Inflammatory macrophage treated with lipopolysaccharide for 1 hour (primary cell): ENCODE measurements around the gene RAB8A.
"Not testable (repeated sequence)": the region's sequence is repeated elsewhere in the genome, so short reads cannot be mapped to it uniquely, and the experiment has no call there.

Experiments
- DNase-seq, 2 donors: peaks; one replicate each; pipeline ENCODE4 v3.0.0-alpha.2; 2020 to 2022

The RAB8A gene

DNA sequence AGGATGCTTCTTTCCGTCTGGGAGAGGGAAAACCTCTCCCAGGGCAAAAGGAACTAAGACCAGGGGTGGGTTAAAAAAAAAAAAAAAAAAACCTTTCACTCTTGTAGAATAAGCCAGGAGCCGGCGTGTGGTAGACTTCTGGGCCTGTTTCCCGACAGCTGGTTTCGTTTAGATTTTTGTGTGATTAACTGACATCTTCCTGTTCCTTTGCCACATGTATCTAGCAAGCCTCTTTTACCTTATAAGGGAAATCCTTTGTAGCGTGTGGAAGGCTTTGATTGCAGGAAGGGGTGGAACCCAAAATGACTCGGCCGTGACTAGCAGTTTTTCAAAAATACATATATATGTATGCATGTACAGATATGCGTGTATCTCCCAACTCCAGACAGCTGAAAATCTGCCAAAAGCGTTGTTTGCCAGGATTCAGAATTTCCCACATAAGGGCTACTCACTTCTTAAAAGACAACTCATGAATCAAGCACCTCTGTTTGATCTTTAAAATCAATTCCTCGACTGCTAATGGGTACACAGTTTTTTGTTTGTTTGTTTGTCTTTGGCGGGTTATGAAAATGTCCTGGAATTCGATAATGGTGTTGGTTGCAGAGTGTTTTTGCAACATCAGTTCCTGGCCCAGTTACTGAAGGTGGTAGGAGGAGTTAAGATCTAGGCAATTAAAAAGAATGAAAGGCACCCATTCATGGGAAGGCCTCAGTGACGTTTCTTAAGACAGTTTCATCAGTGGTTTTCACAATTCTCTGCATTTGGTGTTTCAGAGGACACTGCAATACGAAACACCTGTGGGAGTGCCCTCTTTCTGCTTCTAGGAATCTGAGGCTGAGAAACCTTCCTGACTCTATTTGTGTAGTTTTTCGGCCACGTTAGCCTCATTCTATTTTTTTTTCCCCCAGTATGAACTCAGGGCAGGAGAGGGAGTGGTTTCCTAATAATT, 32.7 kb upstream of the RAB8A start:
- DNase-seq, result peak; percentile 87

- no peak for DNase-seq
Measured at GRCh38 chr19:16084067-16084685, 27.5 kb upstream of the RAB8A start.

DNA sequence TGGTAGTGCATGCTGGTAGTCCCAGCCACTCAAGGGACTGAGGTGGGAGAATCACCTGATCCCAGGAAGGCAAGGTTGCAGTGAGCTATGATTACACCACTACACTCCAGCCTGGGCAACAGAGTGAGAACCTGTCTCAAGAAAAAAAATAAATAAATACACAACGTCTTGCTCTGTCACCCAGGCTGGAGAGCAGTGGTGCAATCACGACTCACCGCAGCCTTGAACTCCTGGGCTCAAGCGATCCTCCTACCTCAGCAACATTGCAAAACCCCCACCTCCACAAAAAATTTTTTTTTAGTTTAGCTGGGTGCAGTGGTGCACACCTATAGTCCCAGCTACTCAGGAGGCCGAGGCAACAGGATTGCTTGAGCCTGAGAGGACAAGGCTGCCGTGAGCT, 26.6 kb upstream of the RAB8A start:
- no peak for DNase-seq

DNA sequence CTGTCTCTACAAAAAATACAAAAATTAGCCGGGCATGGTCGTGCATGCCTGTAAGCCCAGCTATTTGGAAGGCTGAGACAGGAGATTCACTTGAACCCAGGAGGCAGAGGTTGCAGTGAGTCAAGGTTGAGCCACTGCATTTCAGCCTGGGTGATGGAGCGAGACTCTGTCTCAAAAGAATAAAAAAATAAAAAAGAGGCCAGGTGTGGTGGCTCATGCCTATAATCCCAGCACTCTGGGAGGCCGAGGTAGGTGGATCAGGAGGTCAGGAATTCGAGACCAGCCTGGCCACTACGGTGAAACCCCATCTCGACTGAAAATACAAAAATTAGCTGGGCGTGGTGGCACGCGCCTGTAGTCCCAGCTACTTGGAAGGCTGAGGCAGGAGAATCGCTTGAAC, 24.3 kb upstream of the RAB8A start:
- not testable (repeated sequence) for DNase-seq

DNA sequence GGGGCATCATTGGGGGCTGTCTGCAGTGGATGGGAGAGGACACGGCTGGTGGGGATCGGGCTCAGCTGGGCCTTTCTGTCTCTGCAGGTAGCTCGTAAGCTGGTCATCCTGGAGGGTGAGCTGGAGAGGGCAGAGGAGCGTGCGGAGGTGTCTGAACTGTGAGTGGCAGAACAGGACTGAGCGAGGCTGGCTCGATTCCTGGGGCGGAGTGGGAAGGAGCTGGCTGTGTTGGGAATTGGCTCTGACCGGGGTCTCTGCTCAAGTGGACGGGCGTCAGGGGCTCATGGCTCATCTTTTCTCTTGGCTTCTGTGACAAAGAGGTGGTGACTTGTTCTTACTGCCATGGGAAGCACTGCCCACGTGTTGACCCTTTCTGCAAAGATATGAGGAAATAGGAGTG, 23.7 kb upstream of the RAB8A start:
- DNase-seq, result no peak

DNA sequence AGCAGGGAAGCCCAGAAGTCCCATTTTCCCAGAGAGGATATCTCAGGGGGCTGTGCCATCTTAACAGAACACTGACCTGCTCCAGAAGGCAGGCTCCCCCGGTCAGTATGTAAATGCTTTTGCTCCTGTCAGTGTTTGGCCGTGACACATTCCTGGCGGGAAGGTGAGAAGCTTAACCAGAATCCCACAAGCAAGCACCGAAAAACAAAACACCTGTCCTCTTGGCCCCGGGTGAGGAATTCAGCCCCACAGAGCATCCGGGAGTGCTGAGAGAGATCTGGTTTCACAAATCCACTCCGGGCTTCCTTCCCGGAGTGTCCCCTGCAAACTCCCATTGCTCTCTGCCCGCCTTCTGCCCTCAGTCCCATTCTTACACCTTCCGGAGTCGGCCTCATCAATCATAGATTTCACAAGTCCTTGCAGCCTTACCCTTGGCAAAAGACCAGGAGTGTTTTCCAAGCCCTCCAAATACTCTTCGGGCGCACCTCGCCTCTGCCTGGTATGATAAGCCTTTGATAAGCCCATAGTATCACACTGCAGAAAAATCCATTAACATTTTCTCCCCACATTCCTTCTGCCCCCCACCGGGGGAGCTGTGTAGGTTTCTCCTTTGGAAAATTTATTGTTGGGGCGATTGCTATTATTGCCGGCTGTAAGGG, 23.2 kb upstream of the RAB8A start:
- DNase-seq, result no peak

- no peak for DNase-seq
Measured at GRCh38 chr19:16089010-16089846, 22.5 kb upstream of the RAB8A start.

- DNase-seq, result no peak
Measured at GRCh38 chr19:16091546-16092475, 19.9 kb upstream of the RAB8A start.

GRCh38 chr19:16094360-16095070, 17.2 kb upstream of the RAB8A start:
- no peak for DNase-seq

- DNase-seq, result no peak
Measured at GRCh38 chr19:16095071-16095571, 16.6 kb upstream of the RAB8A start.

GRCh38 chr19:16096280-16096855, 15.3 kb upstream of the RAB8A start:
- no peak for DNase-seq

- DNase-seq, result no peak
Measured at GRCh38 chr19:16098416-16098768, 13.3 kb upstream of the RAB8A start.

- no peak for DNase-seq
Measured at GRCh38 chr19:16098821-16099220, 12.9 kb upstream of the RAB8A start.

- DNase-seq, result not testable (repeated sequence)
Measured at GRCh38 chr19:16099314-16099965, 12.2 kb upstream of the RAB8A start.

GRCh38 chr19:16100524-16100923, 11.2 kb upstream of the RAB8A start:
- DNase-seq, result no peak

- DNase-seq, result no peak
Measured at GRCh38 chr19:16104722-16105121, 7.0 kb upstream of the RAB8A start.

GRCh38 chr19:16106121-16106520, 5.6 kb upstream of the RAB8A start:
- peak; percentile 80 to 91 for DNase-seq

DNA sequence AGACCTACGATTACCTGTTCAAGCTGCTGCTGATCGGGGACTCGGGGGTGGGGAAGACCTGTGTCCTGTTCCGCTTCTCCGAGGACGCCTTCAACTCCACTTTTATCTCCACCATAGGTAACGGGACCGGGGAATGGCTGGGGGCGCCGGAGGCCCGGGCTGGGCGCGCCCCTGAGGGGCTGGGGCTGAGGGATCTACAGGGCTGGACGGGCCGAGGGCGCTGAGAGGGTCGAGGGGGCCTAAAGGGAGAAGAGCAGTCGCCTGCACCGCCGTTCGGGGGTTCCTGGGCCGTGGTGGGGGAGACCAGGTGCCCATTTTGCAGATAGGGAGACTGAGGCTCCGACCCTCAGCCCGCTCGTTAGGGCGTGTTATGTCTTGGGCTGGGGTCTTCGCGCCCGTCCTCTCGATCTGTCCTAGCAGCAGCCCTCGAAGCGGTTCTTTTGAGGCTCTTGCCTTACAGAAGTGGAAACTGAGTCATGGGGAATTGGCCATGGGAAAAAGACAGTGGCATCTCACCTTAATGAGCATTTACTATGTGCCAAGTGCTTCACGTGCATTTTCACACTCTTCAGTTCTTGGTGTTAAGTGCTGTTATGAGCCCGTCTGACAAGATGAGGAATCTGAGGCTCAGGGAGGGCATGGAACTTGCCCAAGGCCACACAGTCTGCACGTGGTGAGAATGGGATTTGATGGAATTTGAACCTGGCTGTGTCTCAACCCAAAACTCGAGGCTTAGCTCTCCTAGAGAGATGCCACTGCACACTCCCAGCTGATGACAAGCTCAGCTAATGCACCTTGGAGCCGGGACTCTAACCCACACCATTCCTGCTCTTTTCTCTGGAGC, 442 bp downstream of the RAB8A start:
- no peak for DNase-seq

DNA sequence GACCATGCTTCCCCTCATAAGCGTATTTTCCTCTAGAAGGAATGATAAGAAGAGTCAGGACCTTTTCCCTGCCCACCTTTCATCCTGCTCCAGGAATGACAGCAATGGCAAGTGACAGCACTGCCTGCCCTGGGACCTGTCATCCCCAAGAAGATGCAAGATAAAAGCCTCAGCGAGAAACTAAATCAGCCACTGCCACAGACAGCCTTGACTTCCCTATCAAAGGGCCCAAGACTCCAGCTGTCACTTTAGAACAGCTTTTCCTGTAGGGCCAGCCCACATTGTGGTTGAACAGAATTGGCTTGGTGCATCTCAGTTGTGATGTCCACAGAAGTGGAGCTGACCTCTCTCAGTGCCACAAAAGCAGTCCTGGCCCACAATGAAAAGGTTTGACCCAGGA, 1.1 kb downstream of the RAB8A start:
- DNase-seq, result no peak
